A549 (cell line): Measurements from ENCODE around the gene ST8SIA1. TPM values are rescaled to one million over a fixed set of nuclear protein-coding genes. Genes with fewer than 3 reads are reported as not detected.
A peak's percentile ranks its signal among the peaks of the same experiment; 100 is the strongest.

Source experiments
- ATAC-seq, 2 experiments: fragments of 200-7000 bp in 1 of 2; fragments of >200 bp in 1 of 2; cut with Nextera tagmentation in 1 of 2; cut with Tn5 transposase in 1 of 2; 3 replicates each; pipeline versions ENCODE4 v1.8.0 to v1.9.1; 2018 to 2020; ENCODE audit warnings: mild to moderate bottlenecking in 1 of 2, moderate library complexity in 1 of 2
- CTCF ChIA-PET: fragments of 300-600 bp; sonication (Branson Sonifier 250); formaldehyde crosslinking; extraction: SDS; loops from one replicate; lab custom pipeline; 2021; ENCODE audit warnings: antibody characterized with exemption, inconsistent platforms; lab: Yijun Ruan, JAX
- POLR2A ChIA-PET: fragments of 350-600 bp; formaldehyde crosslinking; extraction: SDS; loops from one replicate; lab custom pipeline; 2021; ENCODE audit warnings: antibody characterized with exemption, inconsistent platforms; lab: Yijun Ruan, JAX
- DNase-seq, 2 experiments: peaks; one replicate each; pipeline versions ENCODE4 v3.0.0 to v3.0.0-alpha.2; 2011 to 2016; ENCODE audit warnings: low read depth in 1 of 2, low spot score in 1 of 2
- FAIRE-seq: peaks from 2 replicates; lab custom pipeline; 2011; peaks lifted over from hg19 to GRCh38; lab: Jason Lieb, UNC
- H3K27ac ChIP-seq, 2 experiments: fragments of >200 bp; sonication (Bioruptor Twin); formaldehyde crosslinking; 3 replicates each; pipeline ENCODE4 v1.5.1; 2016 to 2017
- H3K4me1 ChIP-seq: fragments of >200 bp; sonication (Bioruptor Twin); formaldehyde crosslinking; 3 replicates; pipeline ENCODE4 v1.6.1; 2016
- H3K4me2 ChIP-seq: fragments of >200 bp; sonication (Bioruptor Twin); formaldehyde crosslinking; 3 replicates; pipeline ENCODE4 v1.6.1; 2016
- H3K4me3 ChIP-seq: fragments of >200 bp; sonication (Bioruptor Twin); formaldehyde crosslinking; 3 replicates; pipeline ENCODE4 v1.5.1; 2016
- H3K9me3 ChIP-seq: fragments of >200 bp; sonication (Bioruptor Twin); formaldehyde crosslinking; 3 replicates; pipeline ENCODE4 v1.6.1; 2016
- CEBPB ChIP-seq, 2 experiments: fragments of >200 bp in 1 of 2; sonication (Bioruptor Twin) in 1 of 2; formaldehyde crosslinking in 1 of 2; IDR thresholded peaks; 2 replicates each; pipeline ENCODE4 v1.6.1; 2012 to 2016
- CHD2 ChIP-seq: fragments of 150-350 bp; IDR thresholded peaks from 2 replicates; pipeline ENCODE4 v1.6.1; 2014; ENCODE audit warnings: low read length; ENCODE audit not compliant: partially characterized antibody
- ESRRA ChIP-seq: fragments of 150-350 bp; IDR thresholded peaks from 2 replicates; pipeline ENCODE4 v1.6.1; 2014; ENCODE audit warnings: mild to moderate bottlenecking, low read length, borderline replicate concordance
- FOSL2 ChIP-seq, 2 experiments: fragments of 450-650 bp in 1 of 2; fragments of >200 bp in 1 of 2; sonication (Bioruptor Twin) in 1 of 2; formaldehyde crosslinking; IDR thresholded peaks; 2 replicates each; pipeline versions ENCODE4 v1.5.0 to v1.6.1; 2016 to 2020; ENCODE audit warnings: mild to moderate bottlenecking in 1 of 2, moderate library complexity in 1 of 2
- FOXS1 ChIP-seq: fragments of 250-450 bp; sonication (Bioruptor Pico); IDR thresholded peaks from 2 replicates; pipeline ENCODE4 v1.5.0; 2020; ENCODE audit warnings: mild to moderate bottlenecking, moderate library complexity
- GATA3 ChIP-seq: IDR thresholded peaks from 2 replicates; pipeline ENCODE4 v1.6.1; 2012; ENCODE audit warnings: borderline replicate concordance
- HOXB13 ChIP-seq: fragments of 250-450 bp; sonication (Bioruptor Pico); IDR thresholded peaks from 2 replicates; pipeline ENCODE4 v1.5.0; 2020; ENCODE audit warnings: low read depth, mild to moderate bottlenecking, moderate library complexity
- HOXB5 ChIP-seq: fragments of 250-450 bp; sonication (Bioruptor Pico); IDR thresholded peaks from 2 replicates; pipeline ENCODE4 v1.5.0; 2020; ENCODE audit warnings: mild to moderate bottlenecking, moderate library complexity
- JUNB ChIP-seq: fragments of >200 bp; sonication (Bioruptor Twin); formaldehyde crosslinking; IDR thresholded peaks from 2 replicates; pipeline ENCODE4 v1.6.1; 2016
- KDM5A ChIP-seq: fragments of 200-600 bp; sonication (generic); IDR thresholded peaks from 2 replicates; pipeline ENCODE4 v1.6.1; 2016; ENCODE audit warnings: antibody characterized with exemption, mild to moderate bottlenecking
- MAZ ChIP-seq: fragments of 150-350 bp; IDR thresholded peaks from 2 replicates; pipeline ENCODE4 v1.6.1; 2014; ENCODE audit warnings: antibody characterized with exemption, low read depth, low read length, borderline replicate concordance
- NFE2L2 ChIP-seq: fragments of 150-350 bp; conservative IDR thresholded peaks from 2 replicates; pipeline ENCODE4 v1.6.1; 2014; ENCODE audit warnings: low read length
- NPAS2 ChIP-seq: fragments of 250-450 bp; sonication (Bioruptor Pico); IDR thresholded peaks from 2 replicates; pipeline ENCODE4 v1.8.0; 2022; ENCODE audit warnings: mild to moderate bottlenecking, moderate library complexity, borderline replicate concordance
- NR3C1 ChIP-seq: fragments of >200 bp; sonication (Bioruptor Twin); formaldehyde crosslinking; IDR thresholded peaks from 3 replicates; pipeline ENCODE4 v1.6.1; 2017
- PHF8 ChIP-seq: fragments of 200-600 bp; sonication (generic); IDR thresholded peaks from 2 replicates; pipeline ENCODE4 v1.6.1; 2016; ENCODE audit warnings: low read depth, mild to moderate bottlenecking, antibody characterized with exemption, moderate library complexity, borderline replicate concordance
- POLR2A ChIP-seq: IDR thresholded peaks from 2 replicates; pipeline ENCODE4 v1.6.1; 2012; ENCODE audit warnings: mild to moderate bottlenecking, low read length
- POLR2AphosphoS2 ChIP-seq: conservative IDR thresholded peaks from 2 replicates; pipeline ENCODE4 v1.6.1; 2012; ENCODE audit warnings: low read length, improper control_type of control experiment, inconsistent platforms
- RARB ChIP-seq: fragments of 250-450 bp; sonication (Bioruptor Pico); IDR thresholded peaks from 2 replicates; pipeline ENCODE4 v1.8.0; 2021; ENCODE audit warnings: mild to moderate bottlenecking, moderate library complexity
- SREBF2 ChIP-seq: fragments of 450-650 bp; IDR thresholded peaks from 2 replicates; pipeline ENCODE4 v1.6.1; 2014; ENCODE audit warnings: mild to moderate bottlenecking, moderate library complexity
- TFCP2L1 ChIP-seq: fragments of 250-450 bp; sonication (Bioruptor Pico); IDR thresholded peaks from 2 replicates; pipeline ENCODE4 v1.5.0; 2021; ENCODE audit warnings: mild to moderate bottlenecking
- ZFP36 ChIP-seq: fragments of 450-650 bp; IDR thresholded peaks from 2 replicates; pipeline ENCODE4 v1.6.1; 2014; ENCODE audit warnings: borderline replicate concordance; ENCODE audit not compliant: partially characterized antibody
- ZNF302 ChIP-seq: fragments of 250-450 bp; sonication (Bioruptor Pico); IDR thresholded peaks from 2 replicates; pipeline ENCODE4 v1.9.0; 2021; ENCODE audit warnings: inconsistent platforms, mild to moderate bottlenecking, moderate library complexity
- ZSCAN20 ChIP-seq: fragments of 250-450 bp; sonication (Bioruptor Pico); IDR thresholded peaks from 2 replicates; pipeline ENCODE4 v1.8.0; 2022; ENCODE audit warnings: mild to moderate bottlenecking, moderate library complexity
- WGBS: methylation state at CpG from one replicate; pipeline ENCODE4 v1.1.6; 2017; ENCODE audit errors: missing lambda C conversion rate; 5-methylcytosine and 5-hydroxymethylcytosine counted together
- polyA plus RNA-seq, 4 experiments: library from polyadenylated mRNA; depleted of rRNA in 3 of 4; stranded (reverse); fragments of >200 nt; fragmentation: RNase III in 1 of 4; extraction: RNeasy Plus Mini Kit Qiagen cat#74134 plus additional on column Dnase treatment in 1 of 4; gene quantifications; 2 replicates in 3 of 4; 3 replicates in 1 of 4; pipeline ENCODE4 v1.2.3, GENCODE V29; 2011 to 2017
- TF ChIP-seq, protein P1 (sequence below): IDR thresholded peaks from 2 replicates; pipeline ENCODE4 v1.6.1; 2012
- TF ChIP-seq, protein P2 (sequence below): fragments of 200-600 bp; sonication (generic); IDR thresholded peaks from 2 replicates; pipeline ENCODE4 v1.6.1; 2016; ENCODE audit warnings: antibody characterized with exemption, mild to moderate bottlenecking, moderate library complexity
- TF ChIP-seq, protein P3 (sequence below): fragments of 250-450 bp; sonication (Bioruptor Pico); IDR thresholded peaks from 2 replicates; pipeline ENCODE4 v1.5.0; 2020; ENCODE audit warnings: low read depth, mild to moderate bottlenecking, moderate library complexity
- TF ChIP-seq, protein P4 (sequence below): IDR thresholded peaks from 2 replicates; pipeline ENCODE4 v1.6.1; 2012; ENCODE audit warnings: low read depth, borderline replicate concordance
- TF ChIP-seq, protein P5 (sequence below): fragments of >200 bp; sonication (Bioruptor Twin); formaldehyde crosslinking; IDR thresholded peaks from 2 replicates; pipeline ENCODE4 v1.6.1; 2016

Gene ST8SIA1
- polyA plus RNA-seq, 2 of the 4 experiments (the other 2 are of a cell fraction), result 0.41 to 1.1 TPM

DNA sequence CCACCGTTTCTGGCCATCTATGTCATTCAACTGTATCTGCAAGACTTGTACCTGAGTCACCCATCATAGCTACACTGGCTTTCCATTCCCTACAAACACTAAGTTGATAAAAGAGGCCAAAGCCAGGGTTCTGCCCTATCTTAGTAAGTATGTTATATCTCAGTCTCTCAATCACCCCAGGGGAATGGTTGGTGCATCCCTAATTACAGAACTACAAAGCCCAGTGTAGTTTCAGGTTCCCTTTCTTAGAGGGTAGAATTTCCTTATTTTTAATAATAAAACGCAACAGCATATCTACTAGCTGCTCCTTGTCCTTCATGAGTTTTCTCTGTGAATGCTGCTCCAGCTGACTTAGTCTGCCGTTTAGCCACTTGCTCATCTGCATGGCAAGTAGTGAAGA is 57.6 kb downstream of the ST8SIA1 start:
- no peak for ATAC-seq
- Histone ChIP-seq H3K27ac (peak overlapping the region in 1 of 2 experiments; percentile 80; a peak in 4 of 6 replicates), H3K4me1 (peaks cover 24% of the 10 kb centered on the region)
- no peak for FAIRE-seq
- CTCF ChIA-PET, result interaction anchor here (0.9 to 1.8 kb wide), 2 partner anchors 13 to 45 kb away, joined by 3 to 5 read pairs; no protein-coding TSS in a partner anchor
- TF ChIP-seq NPAS2 (CRISPR knock-in tag), result no peak
- TF ChIP-seq, protein P1, sequence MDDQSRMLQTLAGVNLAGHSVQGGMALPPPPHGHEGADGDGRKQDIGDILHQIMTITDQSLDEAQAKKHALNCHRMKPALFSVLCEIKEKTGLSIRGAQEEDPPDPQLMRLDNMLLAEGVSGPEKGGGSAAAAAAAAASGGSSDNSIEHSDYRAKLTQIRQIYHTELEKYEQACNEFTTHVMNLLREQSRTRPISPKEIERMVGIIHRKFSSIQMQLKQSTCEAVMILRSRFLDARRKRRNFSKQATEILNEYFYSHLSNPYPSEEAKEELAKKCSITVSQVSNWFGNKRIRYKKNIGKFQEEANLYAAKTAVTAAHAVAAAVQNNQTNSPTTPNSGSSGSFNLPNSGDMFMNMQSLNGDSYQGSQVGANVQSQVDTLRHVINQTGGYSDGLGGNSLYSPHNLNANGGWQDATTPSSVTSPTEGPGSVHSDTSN, result no peak
- TF ChIP-seq, protein P2, sequence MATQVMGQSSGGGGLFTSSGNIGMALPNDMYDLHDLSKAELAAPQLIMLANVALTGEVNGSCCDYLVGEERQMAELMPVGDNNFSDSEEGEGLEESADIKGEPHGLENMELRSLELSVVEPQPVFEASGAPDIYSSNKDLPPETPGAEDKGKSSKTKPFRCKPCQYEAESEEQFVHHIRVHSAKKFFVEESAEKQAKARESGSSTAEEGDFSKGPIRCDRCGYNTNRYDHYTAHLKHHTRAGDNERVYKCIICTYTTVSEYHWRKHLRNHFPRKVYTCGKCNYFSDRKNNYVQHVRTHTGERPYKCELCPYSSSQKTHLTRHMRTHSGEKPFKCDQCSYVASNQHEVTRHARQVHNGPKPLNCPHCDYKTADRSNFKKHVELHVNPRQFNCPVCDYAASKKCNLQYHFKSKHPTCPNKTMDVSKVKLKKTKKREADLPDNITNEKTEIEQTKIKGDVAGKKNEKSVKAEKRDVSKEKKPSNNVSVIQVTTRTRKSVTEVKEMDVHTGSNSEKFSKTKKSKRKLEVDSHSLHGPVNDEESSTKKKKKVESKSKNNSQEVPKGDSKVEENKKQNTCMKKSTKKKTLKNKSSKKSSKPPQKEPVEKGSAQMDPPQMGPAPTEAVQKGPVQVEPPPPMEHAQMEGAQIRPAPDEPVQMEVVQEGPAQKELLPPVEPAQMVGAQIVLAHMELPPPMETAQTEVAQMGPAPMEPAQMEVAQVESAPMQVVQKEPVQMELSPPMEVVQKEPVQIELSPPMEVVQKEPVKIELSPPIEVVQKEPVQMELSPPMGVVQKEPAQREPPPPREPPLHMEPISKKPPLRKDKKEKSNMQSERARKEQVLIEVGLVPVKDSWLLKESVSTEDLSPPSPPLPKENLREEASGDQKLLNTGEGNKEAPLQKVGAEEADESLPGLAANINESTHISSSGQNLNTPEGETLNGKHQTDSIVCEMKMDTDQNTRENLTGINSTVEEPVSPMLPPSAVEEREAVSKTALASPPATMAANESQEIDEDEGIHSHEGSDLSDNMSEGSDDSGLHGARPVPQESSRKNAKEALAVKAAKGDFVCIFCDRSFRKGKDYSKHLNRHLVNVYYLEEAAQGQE, result no peak
- no peak for TF ChIP-seq GATA3
- TF ChIP-seq TFCP2L1, result no peak
- TF ChIP-seq ZFP36, result no peak
- TF ChIP-seq MAZ, result no peak
- no peak for TF ChIP-seq NR3C1
- TF ChIP-seq RARB, result no peak
- TF ChIP-seq POLR2AphosphoS2, result no peak
- TF ChIP-seq ZSCAN20 (CRISPR knock-in tag), result no peak
- TF ChIP-seq FOXS1 (CRISPR knock-in tag), result no peak
- TF ChIP-seq, protein P3, sequence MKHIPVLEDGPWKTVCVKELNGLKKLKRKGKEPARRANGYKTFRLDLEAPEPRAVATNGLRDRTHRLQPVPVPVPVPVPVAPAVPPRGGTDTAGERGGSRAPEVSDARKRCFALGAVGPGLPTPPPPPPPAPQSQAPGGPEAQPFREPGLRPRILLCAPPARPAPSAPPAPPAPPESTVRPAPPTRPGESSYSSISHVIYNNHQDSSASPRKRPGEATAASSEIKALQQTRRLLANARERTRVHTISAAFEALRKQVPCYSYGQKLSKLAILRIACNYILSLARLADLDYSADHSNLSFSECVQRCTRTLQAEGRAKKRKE, result no peak
- no peak for TF ChIP-seq ZNF302 (CRISPR knock-in tag)
- no peak for TF ChIP-seq JUNB
- TF ChIP-seq POLR2A, result no peak
- no peak for TF ChIP-seq NFE2L2
- no peak for TF ChIP-seq SREBF2
- no peak for TF ChIP-seq HOXB5 (CRISPR knock-in tag)
- TF ChIP-seq, all 56 proteins: peak for 0
- DNase-seq, result no peak
- Histone ChIP-seq H3K4me3 (no peak overlapping the region), H3K4me2 (peak overlapping the region; percentile 66; the same call in 2 of the 3 replicates), H3K9me3 (no peaks in the 10 kb centered on the region)
- WGBS, result 55% methylated on average over 3 of the region's 3 CpGs
- POLR2A ChIA-PET, result no interaction called here

DNA sequence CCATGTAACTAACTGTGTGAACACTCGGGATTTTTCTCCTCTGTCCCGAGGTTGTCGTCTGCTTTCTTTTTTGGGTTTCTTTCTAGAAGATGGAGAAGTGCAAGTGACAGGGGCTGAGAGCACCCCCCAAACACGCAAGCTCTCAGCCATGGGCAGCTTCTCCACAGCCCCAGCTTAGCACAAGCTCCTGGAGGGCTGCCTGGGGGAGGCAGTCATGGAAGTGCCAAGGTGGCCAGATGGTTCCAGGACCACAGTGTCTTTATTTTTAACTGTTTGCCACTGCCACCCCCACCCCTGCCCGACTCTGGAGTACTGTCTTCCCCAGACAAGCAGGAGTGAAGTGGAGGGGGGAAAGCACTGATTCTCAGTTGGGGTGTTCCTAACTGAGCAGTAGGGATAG is 58.2 kb downstream of the ST8SIA1 start:
- H3K27ac ChIP-seq, result peak overlapping the region; percentile 68 to 80
- peaks cover 22% of the 10 kb centered on the region for H3K4me1 ChIP-seq
- ChIA-PET POLR2A (interaction anchor here (0.6 kb wide), 1 partner anchor 46 kb away, joined by 3 read pairs; no protein-coding TSS in a partner anchor), CTCF (interaction anchor here (0.6 to 1.8 kb wide), 2 partner anchors 36 to 45 kb away, joined by 5 to 6 read pairs; no protein-coding TSS in a partner anchor)
- DNase-seq, result no peak
- FAIRE-seq, result no peak
- peak; percentile 32 to 44; a peak in 5 of 6 replicates for ATAC-seq
- no peaks in the 10 kb centered on the region for H3K9me3 ChIP-seq
- 26% methylated on average over 5 of the region's 5 CpGs for WGBS
- peak overlapping the region; percentile 66 for H3K4me2 ChIP-seq
- H3K4me3 ChIP-seq, result no peak overlapping the region
- no peak for TF ChIP-seq FOSL2 (IDR thresholded peaks at IDR 0.05)
- no peak for TF ChIP-seq FOSL2 (CRISPR knock-in tag; IDR thresholded peaks at IDR 0.05)
- TF ChIP-seq HOXB13 (CRISPR knock-in tag), result no peak
- no peak for TF ChIP-seq PHF8
- TF ChIP-seq HOXB5 (CRISPR knock-in tag), result no peak
- TF ChIP-seq CEBPB (IDR thresholded peaks at IDR 0.05), result no peak
- TF ChIP-seq POLR2AphosphoS2, result no peak
- no peak for TF ChIP-seq FOXS1 (CRISPR knock-in tag)
- TF ChIP-seq CHD2, result no peak
- no peak for TF ChIP-seq KDM5A
- TF ChIP-seq, protein P4, sequence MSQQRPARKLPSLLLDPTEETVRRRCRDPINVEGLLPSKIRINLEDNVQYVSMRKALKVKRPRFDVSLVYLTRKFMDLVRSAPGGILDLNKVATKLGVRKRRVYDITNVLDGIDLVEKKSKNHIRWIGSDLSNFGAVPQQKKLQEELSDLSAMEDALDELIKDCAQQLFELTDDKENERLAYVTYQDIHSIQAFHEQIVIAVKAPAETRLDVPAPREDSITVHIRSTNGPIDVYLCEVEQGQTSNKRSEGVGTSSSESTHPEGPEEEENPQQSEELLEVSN, result no peak
- TF ChIP-seq, protein P5, sequence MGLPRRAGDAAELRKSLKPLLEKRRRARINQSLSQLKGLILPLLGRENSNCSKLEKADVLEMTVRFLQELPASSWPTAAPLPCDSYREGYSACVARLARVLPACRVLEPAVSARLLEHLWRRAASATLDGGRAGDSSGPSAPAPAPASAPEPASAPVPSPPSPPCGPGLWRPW, result no peak
- no peak for TF ChIP-seq ESRRA
- TF ChIP-seq NFE2L2, result no peak
